H1 (cell line): ENCODE data around the gene ARHGAP6. TPM values are rescaled to one million over a fixed set of nuclear protein-coding genes. Genes with fewer than 3 reads are reported as not detected.

Experiments used
- CTCF ChIA-PET: fragments of 300-600 bp; sonication (Branson Sonifier 250); formaldehyde crosslinking; loops from one replicate; lab custom pipeline; 2021; ENCODE audit not compliant: partially characterized antibody; lab: Charles Lee
- POLR2A ChIA-PET: fragments of 300-600 bp; sonication (Branson Sonifier 250); formaldehyde crosslinking; loops from one replicate; lab custom pipeline; 2021; ENCODE audit warnings: inconsistent platforms; ENCODE audit not compliant: partially characterized antibody; lab: Charles Lee
- DNase-seq, 2 experiments: peaks; one replicate each; pipeline versions ENCODE4 v3.0.0 to v3.0.0-alpha.2; 2010 to 2022; ENCODE audit warnings: low spot score in 2 of 2, low read depth in 1 of 2, mixed read lengths in 1 of 2
- FAIRE-seq: peaks from 2 replicates; lab custom pipeline; 2011; peaks lifted over from hg19 to GRCh38; lab: Jason Lieb, UNC
- H2AFZ ChIP-seq: 2 replicates; pipeline ENCODE4 v1.8.1; 2012; ENCODE audit warnings: low read length, inconsistent platforms
- H2AK5ac ChIP-seq: 2 replicates; pipeline ENCODE4 v1.6.1; 2013; ENCODE audit warnings: low read depth, low read length
- H2BK120ac ChIP-seq: replicated peaks from 2 replicates; pipeline ENCODE3; 2013; ENCODE audit warnings: low read depth, low read length, inconsistent platforms
- H2BK12ac ChIP-seq: 2 replicates; pipeline ENCODE4 v1.6.1; 2013; ENCODE audit warnings: low read depth, low read length
- H2BK15ac ChIP-seq: 2 replicates; pipeline ENCODE4 v1.6.1; 2013; ENCODE audit warnings: low read length
- H2BK20ac ChIP-seq: 2 replicates; pipeline ENCODE4 v1.6.1; 2013; ENCODE audit warnings: low read length
- H2BK5ac ChIP-seq: 2 replicates; pipeline ENCODE4 v1.6.1; 2013; ENCODE audit warnings: low read depth, low read length
- H3K14ac ChIP-seq: 2 replicates; pipeline ENCODE4 v1.6.1; 2013; ENCODE audit warnings: inconsistent platforms; ENCODE audit not compliant: insufficient read length
- H3K18ac ChIP-seq: 2 replicates; pipeline ENCODE4 v1.6.1; 2013; ENCODE audit warnings: low read length; ENCODE audit errors: extremely low read depth
- H3K23ac ChIP-seq: 2 replicates; pipeline ENCODE4 v1.6.1; 2013; ENCODE audit warnings: inconsistent platforms; ENCODE audit not compliant: insufficient read length
- H3K23me2 ChIP-seq: 2 replicates; pipeline ENCODE4 v1.6.1; 2013; ENCODE audit warnings: low read depth, low read length
- H3K27ac ChIP-seq: 2 replicates; pipeline ENCODE4 v1.6.1; 2011; ENCODE audit warnings: low read depth, low read length, inconsistent platforms
- H3K27me3 ChIP-seq, 4 experiments: replicated peaks in 1 of 4; 1 replicate in 1 of 4; 2 replicates in 3 of 4; pipeline versions ENCODE4 v1.6.1 to v1.8.1; 2011 to 2013; ENCODE audit warnings: low read length in 3 of 4, mild to moderate bottlenecking in 3 of 4, inconsistent platforms in 2 of 4, mixed read lengths in 2 of 4, moderate library complexity in 1 of 4; ENCODE audit not compliant: control insufficient read depth in 3 of 4, insufficient read depth in 3 of 4; ENCODE audit errors: extremely low read depth in 1 of 4
- H3K36me3 ChIP-seq, 4 experiments: 2 replicates each; pipeline versions ENCODE4 v1.6.1 to v1.8.1; 2011 to 2013; ENCODE audit warnings: mild to moderate bottlenecking in 4 of 4, low read length in 3 of 4, moderate library complexity in 2 of 4, control low read depth in 1 of 4, inconsistent platforms in 1 of 4; ENCODE audit not compliant: insufficient read depth in 4 of 4, control insufficient read depth in 2 of 4
- H3K4ac ChIP-seq: replicated peaks from 2 replicates; pipeline ENCODE3; 2013; ENCODE audit warnings: low read length, low read depth, mixed read lengths, inconsistent platforms; ENCODE audit not compliant: insufficient read length
- H3K4me1 ChIP-seq, 4 experiments: replicated peaks in 1 of 4; 1 replicate in 1 of 4; 2 replicates in 3 of 4; pipeline versions ENCODE4 v1.6.1 to v1.8.1; 2011 to 2013; ENCODE audit warnings: low read length in 3 of 4, inconsistent platforms in 2 of 4, mixed read lengths in 1 of 4; ENCODE audit not compliant: insufficient read depth in 4 of 4, control insufficient read depth in 3 of 4
- H3K4me2 ChIP-seq, 2 experiments: 2 replicates each; pipeline versions ENCODE4 v1.6.1 to v1.8.1; 2011 to 2013; ENCODE audit warnings: low read depth in 2 of 2, low read length in 2 of 2, control low read depth in 1 of 2, inconsistent platforms in 1 of 2, mild to moderate bottlenecking in 1 of 2; ENCODE audit not compliant: insufficient read depth in 1 of 2
- H3K4me3 ChIP-seq, 4 experiments: fragments of 200-600, 300-600 bp in 1 of 4; sonication (generic), shearing (Covaris generic), sonication (Bioruptor Twin) in 1 of 4; 2 replicates each; pipeline versions ENCODE4 v1.5.1 to v1.8.1; 2011 to 2016; ENCODE audit warnings: low read length in 4 of 4, low read depth in 3 of 4, control low read depth in 2 of 4, inconsistent platforms in 2 of 4, mild to moderate bottlenecking in 2 of 4, mixed read lengths in 1 of 4, moderate library complexity in 1 of 4; ENCODE audit not compliant: insufficient read depth in 2 of 4; ENCODE audit errors: extremely low read depth in 1 of 4
- H3K56ac ChIP-seq: replicated peaks from 2 replicates; pipeline ENCODE3; 2013; ENCODE audit warnings: low read depth, mild to moderate bottlenecking, mixed read lengths, low read length, inconsistent platforms; ENCODE audit not compliant: insufficient read length
- H3K79me1 ChIP-seq: 2 replicates; pipeline ENCODE4 v1.6.1; 2013; ENCODE audit warnings: low read depth, low read length, control low read depth
- H3K79me2 ChIP-seq, 2 experiments: 2 replicates each; pipeline versions ENCODE4 v1.6.1 to v1.8.1; 2012 to 2013; ENCODE audit warnings: low read length in 2 of 2, mild to moderate bottlenecking in 2 of 2, inconsistent platforms in 1 of 2; ENCODE audit not compliant: insufficient read depth in 2 of 2, control insufficient read depth in 1 of 2
- H3K9ac ChIP-seq, 4 experiments: replicated peaks in 1 of 4; 1 replicate in 1 of 4; 2 replicates in 3 of 4; pipeline versions ENCODE4 v1.6.1 to v1.8.1; 2011 to 2013; ENCODE audit warnings: low read depth in 3 of 4, low read length in 3 of 4, control low read depth in 2 of 4, mild to moderate bottlenecking in 2 of 4, moderate library complexity in 2 of 4, inconsistent platforms in 1 of 4; ENCODE audit errors: extremely low read depth in 1 of 4
- H3K9me3 ChIP-seq, 2 experiments: 2 replicates each; pipeline versions ENCODE4 v1.6.1 to v1.8.1; 2012 to 2013; ENCODE audit warnings: mild to moderate bottlenecking in 2 of 2, moderate library complexity in 2 of 2, control low read depth in 1 of 2, inconsistent platforms in 1 of 2, low read depth in 1 of 2, low read length in 1 of 2, mixed read lengths in 1 of 2; ENCODE audit not compliant: insufficient read depth in 2 of 2
- H4K20me1 ChIP-seq, 2 experiments: replicated peaks in 1 of 2; 2 replicates each; pipeline versions ENCODE3 to v1.8.1; 2011 to 2013; ENCODE audit warnings: inconsistent platforms in 2 of 2, low read length in 2 of 2, mild to moderate bottlenecking in 1 of 2; ENCODE audit not compliant: insufficient read depth in 2 of 2, control insufficient read depth in 1 of 2
- H4K5ac ChIP-seq: 2 replicates; pipeline ENCODE4 v1.6.1; 2013; ENCODE audit warnings: low read length, low read depth, mixed read lengths, inconsistent platforms; ENCODE audit not compliant: insufficient read length
- H4K8ac ChIP-seq: 2 replicates; pipeline ENCODE4 v1.8.0; 2013; ENCODE audit warnings: mild to moderate bottlenecking, moderate library complexity, low read length, inconsistent platforms; ENCODE audit not compliant: insufficient read depth; ENCODE audit errors: extremely low read depth
- H4K91ac ChIP-seq: replicated peaks from 2 replicates; pipeline ENCODE3; 2013; ENCODE audit warnings: low read length, mixed read lengths, inconsistent platforms; ENCODE audit not compliant: insufficient read length
- BACH1 ChIP-seq: IDR thresholded peaks from 2 replicates; pipeline ENCODE4 v1.6.1; 2012; ENCODE audit warnings: low read length, improper control_type of control experiment
- BCL11A ChIP-seq, 2 experiments: IDR thresholded peaks; one replicate each; pipeline ENCODE4 v1.6.1; 2011; ENCODE audit warnings: low read depth in 2 of 2, low read length in 2 of 2, mild to moderate bottlenecking in 2 of 2
- CBX5 ChIP-seq: fragments of 300-800, 300-1000 bp; sonication (generic); IDR thresholded peaks from 2 replicates; pipeline ENCODE4 v1.7.1; 2016; ENCODE audit warnings: antibody characterized with exemption, low read length, low read depth
- CEBPB ChIP-seq: IDR thresholded peaks from 2 replicates; pipeline ENCODE4 v1.6.1; 2012; ENCODE audit warnings: low read depth, low read length
- CTBP2 ChIP-seq: IDR thresholded peaks from 2 replicates; pipeline ENCODE4 v1.7.0; 2011; ENCODE audit warnings: borderline replicate concordance, mild to moderate bottlenecking, moderate library complexity, mixed read lengths, low read length; ENCODE audit not compliant: insufficient read depth, insufficient read length
- EGR1 ChIP-seq: IDR thresholded peaks from 2 replicates; pipeline ENCODE4 v1.6.1; 2011; ENCODE audit warnings: low read depth, low read length, borderline replicate concordance
- JUND ChIP-seq: IDR thresholded peaks from 2 replicates; pipeline ENCODE4 v1.6.1; 2011; ENCODE audit warnings: mild to moderate bottlenecking, improper control_type of control experiment, low read length
- KDM1A ChIP-seq: fragments of 200-600, 300-600 bp; sonication (generic); IDR thresholded peaks from 2 replicates; pipeline ENCODE4 v1.7.1; 2016; ENCODE audit warnings: mild to moderate bottlenecking, low read length, borderline replicate concordance
- NANOG ChIP-seq: IDR thresholded peaks from 2 replicates; pipeline ENCODE4 v1.6.1; 2011; ENCODE audit warnings: low read length, low read depth, mild to moderate bottlenecking, inconsistent platforms; ENCODE audit not compliant: insufficient read depth, poor library complexity, severe bottlenecking
- NRF1 ChIP-seq: IDR thresholded peaks from 2 replicates; pipeline ENCODE4 v1.6.1; 2011; ENCODE audit warnings: mild to moderate bottlenecking, low read depth, low read length, improper control_type of control experiment
- RAD21 ChIP-seq, 2 experiments: IDR thresholded peaks in 1 of 2; conservative IDR thresholded peaks in 1 of 2; 2 replicates each; pipeline ENCODE4 v1.6.1; 2011; ENCODE audit warnings: low read depth in 2 of 2, low read length in 2 of 2, improper control_type of control experiment in 1 of 2, inconsistent platforms in 1 of 2, mild to moderate bottlenecking in 1 of 2, moderate library complexity in 1 of 2
- TBP ChIP-seq: IDR thresholded peaks from 2 replicates; pipeline ENCODE4 v1.6.1; 2011; ENCODE audit warnings: low read depth, low read length, improper control_type of control experiment
- TCF12 ChIP-seq: IDR thresholded peaks from 2 replicates; pipeline ENCODE4 v1.6.1; 2011; ENCODE audit warnings: low read depth, mild to moderate bottlenecking, low read length
- WGBS, 2 experiments: shearing (Covaris generic) in 1 of 2; methylation state at CpG; one replicate each; pipeline versions ENCODE4 v1.1.6 to v1.1.7; 2013 to 2015; ENCODE audit warnings: low lambda C conversion rate in 2 of 2, mixed read lengths in 2 of 2, inconsistent platforms in 1 of 2, low coverage in 1 of 2, missing lambda C conversion rate in 1 of 2; ENCODE audit not compliant: insufficient replicate concordance in 2 of 2, insufficient coverage in 1 of 2, insufficient read length in 1 of 2; ENCODE audit errors: extremely low coverage in 1 of 2, missing lambda C conversion rate in 1 of 2; 5-methylcytosine and 5-hydroxymethylcytosine counted together
- polyA plus RNA-seq, 7 experiments: library from polyadenylated mRNA; depleted of rRNA in 3 of 7; stranded (reverse) in 5 of 7; unstranded in 2 of 7; fragments of >200 nt in 5 of 7; fragments of 200-250 nt in 2 of 7; gene quantifications; 1 replicate in 5 of 7; 2 replicates in 1 of 7; 4 replicates in 1 of 7; pipeline versions ENCODE4 v1.2.1 to v1.2.3, GENCODE V29; 2011 to 2013; ENCODE audit warnings: missing spikeins in 2 of 7, mixed read lengths in 2 of 7
- total RNA-seq: library from RNA; stranded (reverse); fragmentation: NEBNext Ultra II Directional; extraction: Animal tissue kit (Norgen Biotek cat#: 25700); gene quantifications from 2 replicates; pipeline ENCODE4 v1.2.1, GENCODE V29; 2021
- TF ChIP-seq, protein P1 (sequence below): IDR thresholded peaks from 2 replicates; pipeline ENCODE4 v1.6.1; 2011; ENCODE audit warnings: low read length, improper control_type of control experiment

The ARHGAP6 gene
- total and polyA plus RNA-seq, 2 of the 8 experiments (the other 6 are each of a cell fraction or from before 2014, with no cell fraction given): 0.35 to 0.82 TPM

DNA sequence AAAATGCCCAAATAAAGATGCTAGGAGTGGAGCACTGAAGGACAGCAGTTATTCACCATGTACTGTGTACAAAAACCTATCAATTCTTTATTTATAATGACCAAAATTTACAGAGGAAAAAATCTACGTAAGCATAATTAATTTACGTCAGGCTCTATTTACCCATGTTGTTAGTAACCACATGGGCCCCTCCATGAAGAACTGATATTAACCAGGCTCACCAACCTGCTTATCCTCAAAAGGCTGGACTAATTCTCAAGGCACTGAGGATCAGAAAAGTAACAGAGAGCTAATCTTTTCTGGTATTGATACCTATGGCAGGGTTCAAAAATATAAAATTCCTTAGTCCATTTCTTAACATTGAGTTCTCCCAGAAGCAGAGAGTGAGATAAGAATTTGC, 140.0 kb downstream of the ARHGAP6 start:
- CTCF ChIA-PET: interaction anchor here (0.8 kb wide), 1 partner anchor 143 kb away, joined by 3 read pairs; no protein-coding TSS in a partner anchor
- Histone ChIP-seq H4K91ac (no peak overlapping the region), H3K27ac (no peak overlapping the region), H3K14ac (no peak overlapping the region), H2AK5ac (no peak overlapping the region), H2BK12ac (no peak overlapping the region), H3K9me3 (no peaks in the 10 kb centered on the region), H4K5ac (no peak overlapping the region), H2BK120ac (no peak overlapping the region), H3K36me3 (no peaks in the 10 kb centered on the region), H3K23ac (no peak overlapping the region), H4K20me1 (no peaks in the 10 kb centered on the region), H3K56ac (no peak overlapping the region), H3K4me1 (no peaks in the 10 kb centered on the region), H2BK5ac (no peak overlapping the region), H3K23me2 (no peaks in the 10 kb centered on the region), H3K4me2 (no peak overlapping the region), H3K79me2 (no peaks in the 10 kb centered on the region), H3K4ac (no peak overlapping the region), H2BK15ac (no peak overlapping the region), H3K79me1 (no peaks in the 10 kb centered on the region), H3K27me3 (no peaks in the 10 kb centered on the region), H3K9ac (no peak overlapping the region), H3K18ac (no peak overlapping the region), H4K8ac (no peak overlapping the region), H2AFZ (no peak overlapping the region), H3K4me3 (no peak overlapping the region), H2BK20ac (no peak overlapping the region)
- no peak for DNase-seq
- WGBS, 2 experiments: 90% methylated on average over 2 of the region's 2 CpGs; no CpG with 5 or more reads in 1 of the 2 experiments
- POLR2A ChIA-PET: no interaction called here
- FAIRE-seq: no peak
- TF ChIP-seq, protein P1, sequence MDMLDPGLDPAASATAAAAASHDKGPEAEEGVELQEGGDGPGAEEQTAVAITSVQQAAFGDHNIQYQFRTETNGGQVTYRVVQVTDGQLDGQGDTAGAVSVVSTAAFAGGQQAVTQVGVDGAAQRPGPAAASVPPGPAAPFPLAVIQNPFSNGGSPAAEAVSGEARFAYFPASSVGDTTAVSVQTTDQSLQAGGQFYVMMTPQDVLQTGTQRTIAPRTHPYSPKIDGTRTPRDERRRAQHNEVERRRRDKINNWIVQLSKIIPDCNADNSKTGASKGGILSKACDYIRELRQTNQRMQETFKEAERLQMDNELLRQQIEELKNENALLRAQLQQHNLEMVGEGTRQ: no peak
- TF ChIP-seq CEBPB: no peak
- no peak for TF ChIP-seq BCL11A (IDR thresholded peaks at IDR 0.05; ENCODE audit: low read depth in 2 of 2, low read length in 2 of 2)
- no peak for TF ChIP-seq CTBP2
- no peak for TF ChIP-seq NRF1
- no peak for TF ChIP-seq NANOG
- TF ChIP-seq EGR1: no peak
- no peak for TF ChIP-seq JUND
- no peak for TF ChIP-seq KDM1A
- no peak for TF ChIP-seq CBX5
- TF ChIP-seq RAD21 (IDR thresholded peaks at IDR 0.05 in 1 of 2, conservative IDR thresholded peaks at IDR 0.05 in 1 of 2; ENCODE audit: low read depth in 2 of 2, low read length in 2 of 2): no peak
- TF ChIP-seq TBP: no peak
- no peak for TF ChIP-seq TCF12
- TF ChIP-seq BACH1: no peak
